ENCODE results near the gene TOGARAM1.
A peak's percentile ranks its signal among the peaks of the same experiment; 100 is the strongest.

Gene TOGARAM1

GRCh38 chr14:45103806-45104205 lies 141.8 kb downstream of the TOGARAM1 start:
- no peak for DNase-seq

GRCh38 chr14:45104561-45104960 lies 142.6 kb downstream of the TOGARAM1 start:
- DNase-seq = no peak

- peak; percentile 42 for DNase-seq
These were observed 151.1 kb downstream of the TOGARAM1 start for GRCh38 chr14:45112896-45113781.

GRCh38 chr14:45114327-45114726 lies 152.3 kb downstream of the TOGARAM1 start:
- DNase-seq = no peak

GRCh38 chr14:45118594-45118993 lies 156.6 kb downstream of the TOGARAM1 start:
- DNase-seq = no peak

- no peak for DNase-seq
These were observed 158.1 kb downstream of the TOGARAM1 start for GRCh38 chr14:45120096-45120495.

GRCh38 chr14:45123271-45123670 lies 161.3 kb downstream of the TOGARAM1 start:
- no peak for DNase-seq

Measured in NCI-H1436 (cell line).